Neural cell (in vitro differentiated cells): ENCODE data around the gene VSTM5.

Source experiments
- EP300 ChIP-seq: fragments of 450-650 bp; conservative IDR thresholded peaks from 2 replicates; pipeline ENCODE4 v1.6.1; 2014; ENCODE audit warnings: antibody characterized with exemption, mild to moderate bottlenecking, moderate library complexity; ENCODE audit not compliant: poor library complexity, severe bottlenecking
- EZH2 ChIP-seq: fragments of 200-600, 300-800 bp; shearing (Covaris generic), sonication (generic); IDR thresholded peaks from 2 replicates; pipeline ENCODE4 v1.6.1; 2014; ENCODE audit warnings: antibody characterized with exemption, low read length, borderline replicate concordance, mild to moderate bottlenecking; ENCODE audit not compliant: insufficient read depth, poor library complexity, severe bottlenecking
- POLR2AphosphoS5 ChIP-seq: IDR thresholded peaks from 2 replicates; pipeline ENCODE4 v1.6.1; 2012
- RAD21 ChIP-seq: fragments of 450-650 bp; conservative IDR thresholded peaks from 2 replicates; pipeline ENCODE4 v1.6.1; 2014; ENCODE audit warnings: antibody characterized with exemption, mild to moderate bottlenecking, moderate library complexity
- TF ChIP-seq, protein P1 (sequence below): fragments of 450-650 bp; IDR thresholded peaks from 2 replicates; pipeline ENCODE4 v1.5.1; 2014; ENCODE audit warnings: antibody characterized with exemption, mild to moderate bottlenecking, moderate library complexity; ENCODE audit not compliant: poor library complexity, severe bottlenecking
- TF ChIP-seq, protein P2 (sequence below): IDR thresholded peaks from 2 replicates; pipeline ENCODE4 v1.6.1; 2012; ENCODE audit warnings: borderline replicate concordance

DNA sequence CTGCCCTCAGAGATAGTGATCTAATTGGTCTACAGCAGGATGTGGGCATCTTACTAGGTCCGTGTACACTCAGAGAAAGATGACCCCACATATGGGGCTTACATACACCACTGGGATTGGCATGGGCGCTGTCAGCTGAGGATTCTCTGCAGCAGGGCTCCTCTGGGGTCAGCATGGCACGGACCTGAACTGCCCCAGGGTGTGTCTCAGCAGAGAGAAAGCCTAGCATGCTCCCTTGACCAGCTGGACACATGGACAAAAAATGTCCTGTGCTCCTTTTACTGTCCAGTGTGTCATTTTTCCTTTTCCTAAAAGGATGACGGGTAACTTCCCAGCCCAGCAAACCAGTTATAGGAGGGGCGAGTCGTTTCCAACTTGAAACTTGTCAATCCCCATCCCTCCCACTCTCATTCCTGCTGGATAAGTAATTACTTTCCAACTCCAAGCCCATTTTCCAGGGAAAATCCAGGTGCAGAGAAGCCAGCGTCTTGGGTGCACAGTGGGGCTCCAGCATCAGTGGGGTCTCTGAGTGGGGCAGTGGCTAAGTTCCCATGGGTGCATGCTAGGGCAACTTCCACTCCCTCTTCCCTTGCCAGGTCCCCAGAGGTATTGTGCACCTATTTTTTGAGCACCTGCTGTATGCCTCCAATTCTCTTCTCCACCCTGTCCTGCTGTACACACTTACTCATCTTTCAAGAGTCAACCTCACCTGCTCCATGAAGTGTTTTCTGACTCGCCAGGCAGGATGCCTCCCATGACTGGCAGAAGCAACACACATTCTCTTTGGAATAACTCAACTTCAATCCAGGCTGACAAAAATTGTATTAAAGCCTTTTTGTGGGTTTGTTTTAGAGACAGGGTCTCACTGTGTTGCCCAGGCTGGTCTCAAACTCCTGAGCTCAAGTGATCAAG, 5.0 kb downstream of the VSTM5 start:
- TF ChIP-seq, protein P1, sequence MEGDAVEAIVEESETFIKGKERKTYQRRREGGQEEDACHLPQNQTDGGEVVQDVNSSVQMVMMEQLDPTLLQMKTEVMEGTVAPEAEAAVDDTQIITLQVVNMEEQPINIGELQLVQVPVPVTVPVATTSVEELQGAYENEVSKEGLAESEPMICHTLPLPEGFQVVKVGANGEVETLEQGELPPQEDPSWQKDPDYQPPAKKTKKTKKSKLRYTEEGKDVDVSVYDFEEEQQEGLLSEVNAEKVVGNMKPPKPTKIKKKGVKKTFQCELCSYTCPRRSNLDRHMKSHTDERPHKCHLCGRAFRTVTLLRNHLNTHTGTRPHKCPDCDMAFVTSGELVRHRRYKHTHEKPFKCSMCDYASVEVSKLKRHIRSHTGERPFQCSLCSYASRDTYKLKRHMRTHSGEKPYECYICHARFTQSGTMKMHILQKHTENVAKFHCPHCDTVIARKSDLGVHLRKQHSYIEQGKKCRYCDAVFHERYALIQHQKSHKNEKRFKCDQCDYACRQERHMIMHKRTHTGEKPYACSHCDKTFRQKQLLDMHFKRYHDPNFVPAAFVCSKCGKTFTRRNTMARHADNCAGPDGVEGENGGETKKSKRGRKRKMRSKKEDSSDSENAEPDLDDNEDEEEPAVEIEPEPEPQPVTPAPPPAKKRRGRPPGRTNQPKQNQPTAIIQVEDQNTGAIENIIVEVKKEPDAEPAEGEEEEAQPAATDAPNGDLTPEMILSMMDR: no peak
- TF ChIP-seq RAD21: no peak
- TF ChIP-seq EP300: no peak
- TF ChIP-seq, protein P2, sequence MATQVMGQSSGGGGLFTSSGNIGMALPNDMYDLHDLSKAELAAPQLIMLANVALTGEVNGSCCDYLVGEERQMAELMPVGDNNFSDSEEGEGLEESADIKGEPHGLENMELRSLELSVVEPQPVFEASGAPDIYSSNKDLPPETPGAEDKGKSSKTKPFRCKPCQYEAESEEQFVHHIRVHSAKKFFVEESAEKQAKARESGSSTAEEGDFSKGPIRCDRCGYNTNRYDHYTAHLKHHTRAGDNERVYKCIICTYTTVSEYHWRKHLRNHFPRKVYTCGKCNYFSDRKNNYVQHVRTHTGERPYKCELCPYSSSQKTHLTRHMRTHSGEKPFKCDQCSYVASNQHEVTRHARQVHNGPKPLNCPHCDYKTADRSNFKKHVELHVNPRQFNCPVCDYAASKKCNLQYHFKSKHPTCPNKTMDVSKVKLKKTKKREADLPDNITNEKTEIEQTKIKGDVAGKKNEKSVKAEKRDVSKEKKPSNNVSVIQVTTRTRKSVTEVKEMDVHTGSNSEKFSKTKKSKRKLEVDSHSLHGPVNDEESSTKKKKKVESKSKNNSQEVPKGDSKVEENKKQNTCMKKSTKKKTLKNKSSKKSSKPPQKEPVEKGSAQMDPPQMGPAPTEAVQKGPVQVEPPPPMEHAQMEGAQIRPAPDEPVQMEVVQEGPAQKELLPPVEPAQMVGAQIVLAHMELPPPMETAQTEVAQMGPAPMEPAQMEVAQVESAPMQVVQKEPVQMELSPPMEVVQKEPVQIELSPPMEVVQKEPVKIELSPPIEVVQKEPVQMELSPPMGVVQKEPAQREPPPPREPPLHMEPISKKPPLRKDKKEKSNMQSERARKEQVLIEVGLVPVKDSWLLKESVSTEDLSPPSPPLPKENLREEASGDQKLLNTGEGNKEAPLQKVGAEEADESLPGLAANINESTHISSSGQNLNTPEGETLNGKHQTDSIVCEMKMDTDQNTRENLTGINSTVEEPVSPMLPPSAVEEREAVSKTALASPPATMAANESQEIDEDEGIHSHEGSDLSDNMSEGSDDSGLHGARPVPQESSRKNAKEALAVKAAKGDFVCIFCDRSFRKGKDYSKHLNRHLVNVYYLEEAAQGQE: no peak
- no peak for TF ChIP-seq POLR2AphosphoS5
- TF ChIP-seq EZH2: no peak
